GM19452 (cell line): ENCODE data around the gene BRIP1.
"Not testable (repeated sequence)": the region's sequence is repeated elsewhere in the genome, so short reads cannot be mapped to it uniquely, and the experiment has no call there.

ENCODE experiments used
- ATAC-seq: cut with Tn5 transposase; IDR thresholded peaks from one replicate; pipeline ENCODE4 v1.9.1; 2021; ENCODE audit not compliant: unreplicated experiment

Gene BRIP1

DNA sequence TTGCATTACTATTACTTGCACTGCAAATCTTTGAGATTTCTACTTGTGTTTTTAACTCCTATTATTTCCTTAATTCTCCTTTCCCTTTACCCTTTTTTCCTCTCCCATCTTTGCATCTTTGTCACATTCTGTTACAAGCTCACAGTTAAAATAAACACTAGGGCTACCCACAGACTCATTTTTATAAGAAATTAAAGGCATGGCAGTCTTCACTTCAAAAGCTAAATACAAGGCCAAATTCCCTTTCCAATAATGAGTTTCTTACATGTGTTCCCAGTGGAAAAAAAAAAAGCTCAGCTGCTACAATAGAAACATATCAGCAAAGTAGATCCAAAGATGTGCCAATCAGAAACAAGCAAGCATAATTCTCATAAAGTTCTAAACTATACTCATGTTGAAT is 3.7 kb upstream of the BRIP1 start:
- ATAC-seq, result no peak

GRCh38 chr17:61863801-61864126 is 436 bp upstream of the BRIP1 start:
- ATAC-seq, result peak; percentile 26

DNA sequence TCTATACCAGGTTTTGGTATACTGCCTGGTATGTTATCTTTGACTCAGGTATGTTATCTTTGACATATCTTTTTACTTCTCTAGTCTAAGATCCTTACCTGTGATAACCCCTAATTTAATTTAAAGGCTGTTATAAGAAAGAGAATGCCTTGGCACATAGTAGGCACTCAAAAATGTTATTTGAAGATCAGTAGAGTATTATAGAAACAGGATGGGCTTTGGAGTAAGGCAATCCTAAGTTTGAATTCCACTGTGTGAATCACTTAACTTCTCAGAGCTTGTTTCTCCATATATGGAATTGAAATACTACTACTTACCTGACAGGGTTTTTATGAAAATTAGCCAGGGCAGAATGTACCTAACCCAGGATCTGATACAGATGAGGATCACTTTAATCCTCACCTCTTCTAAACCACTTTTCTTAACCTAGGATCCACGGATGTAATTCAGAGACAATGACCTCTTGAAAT is 1.2 kb downstream of the BRIP1 start:
- no peak for ATAC-seq

DNA sequence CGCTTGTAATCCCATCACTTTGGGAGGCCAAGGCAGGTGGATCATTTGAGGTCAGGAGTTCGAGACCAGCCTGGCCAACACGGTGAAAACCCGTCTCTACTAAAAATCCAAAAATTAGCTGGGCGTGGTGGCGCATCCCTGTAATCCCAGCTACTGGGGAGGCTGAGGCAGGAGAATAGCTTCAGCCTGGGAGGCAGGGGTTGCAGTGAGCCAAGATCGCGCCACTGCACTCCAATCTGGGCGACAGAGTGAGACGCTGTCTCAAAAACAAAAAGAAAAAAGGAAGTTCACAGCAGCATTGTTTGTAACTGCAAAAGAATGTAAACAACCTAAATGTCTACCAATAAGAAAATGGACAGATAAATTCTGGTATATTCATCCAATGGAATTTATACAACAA is 2.9 kb downstream of the BRIP1 start:
- not testable (repeated sequence) for ATAC-seq

DNA sequence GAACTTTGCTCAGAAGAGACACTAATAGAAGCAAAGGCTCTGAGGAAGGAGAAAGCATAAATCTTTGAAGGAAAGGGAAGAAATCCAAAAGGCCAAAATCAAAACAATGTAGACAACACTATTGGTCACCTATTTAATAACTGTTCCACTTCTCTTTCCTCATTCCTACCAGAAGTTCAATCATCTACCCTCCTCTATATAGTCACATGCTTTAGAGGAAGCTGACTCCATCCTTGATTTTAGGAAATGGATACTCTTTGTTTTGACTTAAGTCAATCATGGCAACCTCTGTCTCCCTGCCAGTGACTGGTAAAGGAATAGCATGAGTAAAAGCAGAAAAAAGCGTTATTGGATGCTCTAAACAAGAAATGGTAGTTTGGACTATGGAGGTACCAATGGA is 7.3 kb downstream of the BRIP1 start:
- no peak for ATAC-seq

GRCh38 chr17:61852857-61853256 is 10.5 kb downstream of the BRIP1 start:
- ATAC-seq, result no peak

- ATAC-seq, result no peak
These were observed 13.7 kb downstream of the BRIP1 start for GRCh38 chr17:61849674-61850073.

- no peak for ATAC-seq
These were observed 14.4 kb downstream of the BRIP1 start for GRCh38 chr17:61848896-61849295.

- no peak for ATAC-seq
These were observed 15.1 kb downstream of the BRIP1 start for GRCh38 chr17:61848247-61848646.

GRCh38 chr17:61847659-61848058 is 15.7 kb downstream of the BRIP1 start:
- no peak for ATAC-seq

DNA sequence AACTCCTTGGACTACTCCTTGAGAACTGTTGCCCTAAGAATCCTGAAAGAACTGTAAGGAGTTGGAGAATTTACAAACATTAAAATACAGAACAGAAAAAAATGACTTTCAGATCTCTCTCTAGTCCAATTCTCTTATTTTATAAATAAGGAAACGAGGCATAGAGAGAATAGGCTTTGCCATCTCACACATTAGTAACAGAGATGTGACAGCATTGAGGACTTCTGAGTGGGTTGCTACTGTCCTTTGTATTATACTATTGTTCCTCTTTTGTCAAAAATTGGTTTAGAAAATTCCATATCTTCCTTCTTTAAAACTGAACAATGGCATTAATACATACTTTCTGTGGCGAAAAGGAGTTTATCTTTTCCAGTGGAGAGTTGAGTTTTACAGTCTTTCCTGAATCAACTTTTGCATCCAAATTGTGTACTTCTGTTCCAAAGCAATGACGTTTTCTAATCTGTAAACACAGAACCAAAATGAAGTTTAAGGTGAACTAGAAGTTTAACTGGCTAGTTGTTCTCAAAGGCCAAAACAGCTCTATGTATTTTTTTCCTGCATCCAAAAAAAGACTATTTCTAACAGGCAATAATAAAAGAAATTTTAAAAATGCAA is 16.5 kb downstream of the BRIP1 start:
- ATAC-seq, result no peak

GRCh38 chr17:61846088-61846487 is 17.2 kb downstream of the BRIP1 start:
- no peak for ATAC-seq

DNA sequence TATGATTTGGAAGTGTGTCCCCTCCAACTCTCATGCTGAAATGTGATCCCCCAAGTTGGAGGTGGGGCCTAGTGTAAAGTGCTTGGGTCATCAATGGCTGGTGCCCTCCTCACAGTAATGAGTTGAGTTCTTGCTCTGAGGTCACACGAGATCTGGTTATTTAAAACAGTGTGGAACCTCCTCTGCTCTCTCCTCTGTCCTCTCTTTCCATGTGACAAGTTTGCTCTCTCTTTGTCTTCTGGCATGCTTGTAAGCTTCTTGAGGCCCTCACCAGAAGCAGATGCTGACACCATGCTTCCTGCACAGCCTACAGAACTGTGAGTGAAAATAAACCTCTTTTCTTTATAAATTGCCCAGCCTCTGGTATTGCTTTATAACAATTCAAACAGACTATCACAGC is 19.9 kb downstream of the BRIP1 start:
- no peak for ATAC-seq

- no peak for ATAC-seq
These were observed 20.4 kb downstream of the BRIP1 start for GRCh38 chr17:61842899-61843298.

DNA sequence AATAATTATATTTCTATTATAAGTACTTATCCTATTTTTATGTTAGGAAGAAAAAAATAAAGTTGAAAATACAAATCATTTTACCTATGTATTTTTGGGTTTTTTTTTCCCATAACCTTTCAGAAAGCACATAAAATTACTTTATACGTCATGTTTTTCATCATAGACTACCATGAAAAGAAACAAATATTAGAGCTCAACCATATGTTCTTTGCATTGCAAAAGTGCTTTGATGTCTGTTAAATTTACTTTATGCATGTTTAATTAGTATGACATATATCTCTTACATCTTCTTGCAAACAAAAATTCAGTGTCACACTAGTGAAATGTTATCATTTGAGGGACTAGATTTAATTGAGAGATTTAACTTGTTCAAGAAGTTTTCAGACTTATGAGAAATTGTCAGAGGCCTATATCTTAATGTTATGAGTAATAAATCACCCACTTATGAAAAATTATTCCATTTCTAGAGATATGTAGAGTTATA is 24.0 kb downstream of the BRIP1 start:
- ATAC-seq, result no peak

DNA sequence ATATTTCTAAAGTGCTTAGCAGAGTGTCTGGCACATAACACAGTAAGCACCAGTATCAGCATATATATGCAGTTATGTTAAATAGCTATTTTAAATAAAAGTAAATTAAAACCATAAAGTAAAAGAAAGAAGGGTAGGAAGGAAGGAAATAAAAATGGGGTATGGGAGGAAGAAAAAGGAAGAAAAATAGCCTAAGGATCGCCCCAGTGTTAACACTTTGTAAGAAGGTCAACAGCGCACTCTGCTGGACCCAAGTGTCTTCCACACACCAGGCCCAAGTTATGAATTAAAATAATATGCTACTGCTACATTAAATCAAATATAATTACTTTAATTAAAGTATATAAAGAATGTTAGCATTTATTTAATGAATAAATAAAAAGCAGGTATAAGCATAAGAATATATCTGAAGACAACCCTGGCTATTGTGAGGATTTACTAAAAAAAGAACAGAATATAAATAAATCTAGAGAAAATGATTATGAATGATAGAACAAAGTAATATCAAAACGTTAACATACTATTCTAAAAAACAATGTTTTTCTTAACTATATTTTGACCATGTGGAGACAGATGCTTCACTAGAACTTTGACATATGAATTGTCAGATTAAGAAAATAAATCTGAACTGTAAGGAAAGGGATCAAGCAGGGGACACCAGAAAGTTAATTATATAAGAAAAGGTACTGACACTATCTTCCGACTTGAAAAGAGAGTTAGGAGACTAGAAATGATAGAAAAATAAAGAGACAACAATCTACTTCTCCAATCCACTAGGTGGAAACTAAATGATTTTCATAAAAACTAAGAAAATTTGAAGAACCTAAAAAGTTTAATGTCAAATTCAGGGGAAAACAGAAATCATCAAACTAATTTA is 25.9 kb downstream of the BRIP1 start:
- no peak for ATAC-seq

GRCh38 chr17:61836266-61837174 is 26.8 kb downstream of the BRIP1 start:
- no peak for ATAC-seq

DNA sequence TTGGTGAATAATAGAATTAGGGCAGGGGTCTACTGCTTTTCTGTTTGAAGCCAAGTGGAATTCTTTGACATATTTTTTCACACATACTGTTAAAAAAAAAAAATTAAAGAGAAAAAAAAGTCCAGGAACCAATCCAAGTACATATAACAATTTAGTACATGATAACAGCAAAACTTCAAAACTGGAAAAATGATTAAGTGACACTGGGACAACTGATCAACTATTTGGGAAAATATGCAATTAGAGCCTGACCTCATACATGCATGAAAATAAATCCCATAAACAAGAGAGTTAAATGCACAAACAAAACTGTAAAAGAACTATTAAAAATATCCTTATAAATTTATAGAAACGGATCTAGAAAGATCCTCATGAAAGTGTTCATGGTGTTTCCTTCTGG is 27.7 kb downstream of the BRIP1 start:
- ATAC-seq, result no peak

DNA sequence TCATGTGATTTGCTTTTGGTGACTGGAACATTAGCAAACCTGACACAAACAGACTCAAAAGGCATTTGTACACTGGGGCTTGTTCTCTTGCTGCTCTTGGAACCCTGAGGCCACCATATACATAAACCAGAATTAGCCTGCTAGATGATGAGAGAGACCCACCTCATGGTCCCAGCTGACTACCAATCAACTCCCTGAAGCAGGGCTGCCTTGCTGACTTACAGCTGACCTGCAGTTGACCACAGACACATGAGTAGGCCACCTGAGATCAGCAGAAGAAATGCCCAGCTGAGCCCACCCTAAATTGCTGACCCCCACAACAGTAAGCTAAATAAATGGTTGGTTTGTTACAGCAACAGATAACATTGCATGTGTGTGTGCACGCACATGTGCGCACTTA is 28.7 kb downstream of the BRIP1 start:
- ATAC-seq, result no peak

- ATAC-seq, result no peak
These were observed 29.7 kb downstream of the BRIP1 start for GRCh38 chr17:61833536-61834193.

GRCh38 chr17:61832463-61832862 is 30.9 kb downstream of the BRIP1 start:
- no peak for ATAC-seq
